NT2/D1 (cell line): ENCODE results near the gene CYP4B1.
"Not testable (repeated sequence)": the region's sequence is repeated elsewhere in the genome, so short reads cannot be mapped to it uniquely, and the experiment has no call there.

Source experiments
- SUZ12 ChIP-seq: IDR thresholded peaks from 2 replicates; pipeline ENCODE4 v1.6.1; 2011; ENCODE audit not compliant: insufficient read length, insufficient read depth; ENCODE audit errors: extremely low read depth
- YY1 ChIP-seq: IDR thresholded peaks from 2 replicates; pipeline ENCODE4 v1.6.1; 2011; ENCODE audit not compliant: insufficient read length, insufficient read depth
- ZNF274 ChIP-seq: IDR thresholded peaks from 2 replicates; pipeline ENCODE4 v1.6.1; 2011; ENCODE audit warnings: mild to moderate bottlenecking, low read depth, low read length

- not testable (repeated sequence) for TF ChIP-seq ZNF274, SUZ12, YY1
Measured at GRCh38 chr1:46857660-46858065, 58.8 kb downstream of the CYP4B1 start.
